Activated CD4-positive, CD25-positive, alpha-beta regulatory T cell treated with anti-CD3 and anti-CD28 coated beads, Interleukin-2, amount 50 U/mL, for 72 hours (primary cell): ENCODE results near the gene DEPDC1.

Source experiments
- DNase-seq: peaks from one replicate; pipeline ENCODE4 v3.0.0; 2021

DEPDC1 gene

GRCh38 chr1:68470388-68470970 lies 26.4 kb downstream of the DEPDC1 start:
- no peak for DNase-seq

- DNase-seq, result no peak
Observed at GRCh38 chr1:68464891-68465290, 32.0 kb downstream of the DEPDC1 start.

- no peak for DNase-seq
Observed at GRCh38 chr1:68460935-68461334, 35.9 kb downstream of the DEPDC1 start.

GRCh38 chr1:68459796-68460195 lies 37.1 kb downstream of the DEPDC1 start:
- no peak for DNase-seq

- no peak for DNase-seq
Observed at GRCh38 chr1:68459091-68459490, 37.8 kb downstream of the DEPDC1 start.

- no peak for DNase-seq
Observed at GRCh38 chr1:68456202-68456601, 40.7 kb downstream of the DEPDC1 start.

GRCh38 chr1:68454534-68454933 lies 42.3 kb downstream of the DEPDC1 start:
- DNase-seq, result no peak

GRCh38 chr1:68453060-68453670 lies 43.7 kb downstream of the DEPDC1 start:
- DNase-seq, result no peak

GRCh38 chr1:68449901-68450300 lies 47.0 kb downstream of the DEPDC1 start, which contains the start of gene RPE65:
Gene RPE65, minus strand, starts transcription at chr1:68449954. Its CDS starts 49 bp downstream, at chr1:68449905.
- no peak for DNase-seq

- DNase-seq, result no peak
Observed at GRCh38 chr1:68448365-68448764, 48.5 kb downstream of the DEPDC1 start.

- no peak for DNase-seq
Observed at GRCh38 chr1:68445709-68446108, 51.2 kb downstream of the DEPDC1 start.

- DNase-seq, result no peak
Observed at GRCh38 chr1:68442822-68443556, 53.9 kb downstream of the DEPDC1 start.

- no peak for DNase-seq
Observed at GRCh38 chr1:68442006-68442405, 54.9 kb downstream of the DEPDC1 start.

- DNase-seq, result no peak
Observed at GRCh38 chr1:68438310-68438709, 58.6 kb downstream of the DEPDC1 start.

- DNase-seq, result no peak
Observed at GRCh38 chr1:68433395-68433794, 63.5 kb downstream of the DEPDC1 start.

- DNase-seq, result no peak
Observed at GRCh38 chr1:68431076-68431475, 65.8 kb downstream of the DEPDC1 start.

- DNase-seq, result no peak
Observed at GRCh38 chr1:68429233-68429808, 67.6 kb downstream of the DEPDC1 start.

GRCh38 chr1:68426594-68426993 lies 70.3 kb downstream of the DEPDC1 start:
- no peak for DNase-seq
